Ramos (cell line): Measurements from ENCODE around the gene MSH5.
"Not testable (repeated sequence)": the region's sequence is repeated elsewhere in the genome, so short reads cannot be mapped to it uniquely, and the experiment has no call there.

Experiments used
- in situ Hi-C: fragments of 300-500 bp; cut with MboI; formaldehyde crosslinking; loops from one replicate; pipeline ENCODE4 v1.14.3; 2022; ENCODE audit warnings: low sequenced_read_pairs; ENCODE audit not compliant: unreplicated experiment

MSH5 gene

DNA sequence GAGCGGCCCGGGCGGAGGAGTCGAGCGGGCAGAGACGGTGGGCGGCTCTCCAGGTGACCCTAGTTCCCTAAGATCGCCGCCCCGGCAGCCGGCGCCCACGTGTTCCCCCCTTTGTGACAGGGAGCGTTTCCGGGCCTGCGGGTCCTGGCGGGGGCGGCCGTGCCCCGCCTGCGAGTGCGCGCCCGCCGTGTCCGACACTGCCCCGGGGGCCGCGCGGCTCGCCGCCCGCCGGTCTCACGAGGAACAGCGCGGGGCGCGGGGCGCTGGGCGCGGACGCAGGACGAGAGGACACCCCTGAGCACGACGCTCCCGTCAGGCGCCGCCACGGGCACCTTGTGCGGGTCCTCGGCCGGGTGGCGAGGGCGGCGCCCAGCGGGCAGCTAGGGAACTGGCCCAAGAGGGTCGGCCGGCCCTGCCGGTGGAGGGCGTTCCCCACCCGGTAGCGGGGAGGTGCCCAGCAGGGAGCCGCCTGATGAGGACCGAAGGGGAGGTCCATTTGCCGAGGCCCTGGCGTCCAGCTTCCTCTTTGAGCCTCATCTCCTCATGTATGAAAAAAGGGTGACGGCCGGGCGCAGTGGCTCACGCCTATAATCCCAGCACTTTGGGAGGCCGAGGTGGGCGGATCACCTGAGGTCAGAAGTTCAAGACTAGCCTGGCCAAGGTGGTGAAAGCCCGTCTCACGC lies 56.0 kb downstream of the MSH5 start, which contains the start of gene VARS1:
VARS1 (minus strand) TSS at position 137 of the 683 bp plus-strand sequence. CDS start 535 bp downstream, outside the sequence.
- in situ Hi-C loops: no loop called here

DNA sequence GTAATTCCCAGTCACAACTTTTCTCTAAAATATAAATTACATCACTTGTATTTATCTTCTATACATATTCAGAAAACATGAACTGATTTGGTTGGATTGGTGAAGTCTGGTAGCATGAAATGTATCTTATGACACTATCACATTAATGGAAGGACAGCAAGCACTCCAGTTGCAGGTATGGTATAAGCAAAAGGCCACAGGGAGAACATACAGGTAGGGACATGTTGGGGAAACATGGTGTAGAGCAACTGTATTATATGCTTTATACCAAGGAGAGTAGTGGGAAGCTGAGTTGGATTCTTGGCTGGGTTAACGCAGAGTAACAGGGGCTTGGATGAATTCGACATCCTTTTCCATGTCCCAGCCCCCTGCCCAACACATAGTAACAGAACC lies 57.2 kb downstream of the MSH5 start:
- in situ Hi-C loops: no loop called here

GRCh38 chr6:31797588-31797987 lies 57.8 kb downstream of the MSH5 start:
- in situ Hi-C loops: no loop called here

GRCh38 chr6:31799781-31800180 lies 60.0 kb downstream of the MSH5 start:
- in situ Hi-C loops: no loop called here

- in situ Hi-C loops: not testable (repeated sequence)
Observed at GRCh38 chr6:31801031-31801927, 61.5 kb downstream of the MSH5 start.

- in situ Hi-C loops: no loop called here
Observed at GRCh38 chr6:31805939-31806469, 66.2 kb downstream of the MSH5 start.

DNA sequence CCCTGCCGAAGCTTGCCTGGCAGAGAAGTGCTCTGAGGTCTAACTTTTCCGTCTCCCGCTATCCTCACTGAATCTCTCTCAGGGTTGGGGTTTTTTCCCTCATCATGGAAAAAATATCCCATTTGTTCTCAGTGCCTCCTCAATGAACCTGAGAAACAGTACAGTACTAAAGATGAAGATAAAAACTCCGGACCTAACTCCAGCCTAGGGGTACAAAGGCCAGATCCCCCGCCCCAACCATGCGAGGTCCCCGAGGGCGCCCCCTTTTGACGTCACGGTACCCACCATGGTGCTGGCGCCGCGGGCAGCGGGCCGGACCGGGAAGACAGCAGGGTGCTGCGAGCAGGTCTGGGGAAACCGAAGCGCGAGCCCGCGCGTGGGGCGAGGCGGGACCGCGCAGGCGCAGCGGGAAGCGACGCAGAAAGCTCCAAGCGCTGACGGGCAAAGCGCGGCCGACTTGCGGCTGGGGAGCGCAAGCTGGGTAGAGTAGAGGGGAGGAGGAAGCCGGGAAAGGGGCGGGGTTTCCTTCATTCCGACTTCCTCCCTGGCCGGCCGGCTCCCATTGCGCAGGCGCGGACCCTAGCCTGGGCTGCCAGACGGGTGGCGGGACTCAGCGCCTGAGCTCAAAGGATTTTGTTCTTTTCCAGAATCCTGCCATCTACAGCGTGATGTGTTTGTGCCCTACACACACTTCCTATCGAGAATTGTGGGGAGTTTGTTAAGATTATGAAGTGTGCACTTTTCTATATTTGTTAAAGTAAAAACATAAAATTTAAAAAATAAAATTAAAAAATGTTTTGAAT lies 66.9 kb downstream of the MSH5 start, which contains the start of gene LSM2:
LSM2 (minus strand) TSS at position 497 of the 803 bp plus-strand sequence; CDS start at position 288, 209 bp downstream.
- in situ Hi-C loops: no loop called here

- in situ Hi-C loops: not testable (repeated sequence)
Observed at GRCh38 chr6:31808599-31808998, 68.8 kb downstream of the MSH5 start.

DNA sequence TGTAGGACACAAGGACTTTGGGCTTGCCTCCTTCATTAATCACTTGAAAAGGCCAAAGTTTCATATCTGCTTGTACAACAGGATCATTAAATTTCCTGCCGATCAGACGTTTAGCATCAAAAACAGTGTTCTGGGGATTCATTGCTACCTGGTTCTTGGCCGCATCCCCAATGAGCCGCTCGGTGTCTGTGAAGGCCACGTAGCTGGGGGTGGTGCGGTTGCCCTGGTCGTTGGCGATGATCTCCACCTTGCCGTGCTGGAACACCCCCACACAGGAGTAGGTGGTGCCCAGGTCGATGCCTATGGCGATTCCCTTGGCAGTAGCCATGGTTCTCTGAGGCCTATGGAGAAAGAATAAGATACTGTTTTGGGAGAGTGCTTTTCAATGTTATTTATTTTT lies 71.8 kb downstream of the MSH5 start:
- in situ Hi-C loops: no loop called here
